Jurkat, Clone E6-1 (cell line): Measurements from ENCODE around the gene CRTC1.

Experiments used
- DNase-seq: peaks from one replicate; pipeline ENCODE4 v3.0.0-alpha.2; 2011; ENCODE audit warnings: low read depth, low spot score
- H3K4me3 ChIP-seq: 2 replicates; pipeline ENCODE4 v1.5.1; 2011; ENCODE audit warnings: mild to moderate bottlenecking, low read length, control low read depth, moderate library complexity

The CRTC1 gene

GRCh38 chr19:18650468-18651041 lies 32.9 kb upstream of the CRTC1 start:
- H3K4me3 ChIP-seq: no peak overlapping the region
- DNase-seq: no peak

GRCh38 chr19:18651300-18651699 lies 32.2 kb upstream of the CRTC1 start:
- DNase-seq: no peak
- no peak overlapping the region for H3K4me3 ChIP-seq

- no peak overlapping the region for H3K4me3 ChIP-seq
- DNase-seq: no peak
These were observed 31.7 kb upstream of the CRTC1 start for GRCh38 chr19:18651733-18652132.

GRCh38 chr19:18653853-18654252 lies 29.6 kb upstream of the CRTC1 start:
- DNase-seq: no peak
- no peak overlapping the region for H3K4me3 ChIP-seq

- no peak overlapping the region for H3K4me3 ChIP-seq
- DNase-seq: no peak
These were observed 29.0 kb upstream of the CRTC1 start for GRCh38 chr19:18654469-18654868.

GRCh38 chr19:18655173-18655844 lies 28.2 kb upstream of the CRTC1 start:
- H3K4me3 ChIP-seq: no peak overlapping the region
- DNase-seq: no peak

GRCh38 chr19:18656337-18657086 lies 27.0 kb upstream of the CRTC1 start:
- no peak for DNase-seq
- H3K4me3 ChIP-seq: no peak overlapping the region

- no peak overlapping the region for H3K4me3 ChIP-seq
- no peak for DNase-seq
These were observed 25.7 kb upstream of the CRTC1 start for GRCh38 chr19:18657590-18658365.

- H3K4me3 ChIP-seq: no peak overlapping the region
- no peak for DNase-seq
These were observed 25.1 kb upstream of the CRTC1 start for GRCh38 chr19:18658366-18658855.

- H3K4me3 ChIP-seq: no peak overlapping the region
These were observed 24.0 kb upstream of the CRTC1 start for GRCh38 chr19:18659281-18660050.

GRCh38 chr19:18660051-18660910 lies 23.2 kb upstream of the CRTC1 start:
- DNase-seq: no peak
- H3K4me3 ChIP-seq: no peak overlapping the region

More at GRCh38 chr19:18659281-18660050, 24.0 kb upstream of the CRTC1 start:
- DNase-seq: no peak

- no peak for DNase-seq
- no peak overlapping the region for H3K4me3 ChIP-seq
These were observed 22.4 kb upstream of the CRTC1 start for GRCh38 chr19:18660939-18661670.

GRCh38 chr19:18662972-18663732 lies 20.3 kb upstream of the CRTC1 start:
- DNase-seq: no peak
- no peak overlapping the region for H3K4me3 ChIP-seq

GRCh38 chr19:18663940-18664530 lies 19.4 kb upstream of the CRTC1 start:
- H3K4me3 ChIP-seq: no peak overlapping the region
- peak; percentile 32 for DNase-seq

- DNase-seq: no peak
- no peak overlapping the region for H3K4me3 ChIP-seq
These were observed 17.7 kb upstream of the CRTC1 start for GRCh38 chr19:18665771-18666202.

- no peak overlapping the region for H3K4me3 ChIP-seq
- no peak for DNase-seq
These were observed 17.2 kb upstream of the CRTC1 start for GRCh38 chr19:18666317-18666716.
